ENCODE data around the gene GRB7. TPM values are rescaled to one million over a fixed set of nuclear protein-coding genes. Genes with fewer than 3 reads are reported as not detected.

Gene GRB7
- total RNA-seq, result 5.1 and 8.4 TPM in 2 replicates

GRCh38 chr17:39737760-39738567 is at the start of gene GRB7:
Gene GRB7 (plus strand): TSS chr17:39737938. CDS start chr17:39742302, 4,364 bp downstream.

DNA sequence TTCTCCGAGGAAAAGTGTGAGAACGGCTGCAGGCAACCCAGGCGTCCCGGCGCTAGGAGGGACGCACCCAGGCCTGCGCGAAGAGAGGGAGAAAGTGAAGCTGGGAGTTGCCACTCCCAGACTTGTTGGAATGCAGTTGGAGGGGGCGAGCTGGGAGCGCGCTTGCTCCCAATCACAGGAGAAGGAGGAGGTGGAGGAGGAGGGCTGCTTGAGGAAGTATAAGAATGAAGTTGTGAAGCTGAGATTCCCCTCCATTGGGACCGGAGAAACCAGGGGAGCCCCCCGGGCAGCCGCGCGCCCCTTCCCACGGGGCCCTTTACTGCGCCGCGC is 38.0 kb upstream of the GRB7 start, which contains the start of gene ERBB2:
TSS of gene ERBB2 (plus strand) at position 247 of the 330 bp plus-strand sequence. CDS start 175 bp downstream, outside the sequence.

GRCh38 chr17:39730095-39730921 is 7.4 kb upstream of the GRB7 start, which contains the start of gene MIEN1:
Gene MIEN1 (minus strand): TSS chr17:39730532. CDS start chr17:39730495, 37 bp downstream.

Small RNAs within 50 kb of the gene (small RNA-seq; reads per million reads assigned to genes)
- not detected for gene MIR4728

Other genes starting within 250 kb of the GRB7 start
- not detected in 2 replicates for gene NEUROD2, start 130.0 kb upstream of the GRB7 start, total RNA-seq
- gene PPP1R1B, start 111.0 kb upstream of the GRB7 start, total RNA-seq, result 0.11 and 3.5 TPM in 2 replicates
- 60.5 and 65.2 TPM in 2 replicates for gene STARD3, start 100.8 kb upstream of the GRB7 start, total RNA-seq
- gene TCAP, start 72.6 kb upstream of the GRB7 start, total RNA-seq, result 1.3 and 2.0 TPM in 2 replicates
- 72.1 and 224 TPM in 2 replicates for gene PNMT, start 69.5 kb upstream of the GRB7 start, total RNA-seq
- gene PGAP3, start 49.9 kb upstream of the GRB7 start, total RNA-seq, result 16.2 and 34.5 TPM in 2 replicates
- gene ERBB2, start 37.9 kb upstream of the GRB7 start, total RNA-seq, result 123 and 217 TPM in 2 replicates
- gene MIEN1, start 7.4 kb upstream of the GRB7 start, total RNA-seq, result 23.2 and 35.6 TPM in 2 replicates
- gene IKZF3, start 126.4 kb downstream of the GRB7 start, total RNA-seq, result under 0.01 and 0.43 TPM in 2 replicates
- not detected in 2 replicates for gene ZPBP2, start 130.3 kb downstream of the GRB7 start, total RNA-seq
- 4.4 and 20.4 TPM in 2 replicates for gene GSDMB, start 180.7 kb downstream of the GRB7 start, total RNA-seq
- 56.9 and 84.8 TPM in 2 replicates for gene ORMDL3, start 189.7 kb downstream of the GRB7 start, total RNA-seq
- gene LRRC3C, start 189.8 kb downstream of the GRB7 start, total RNA-seq, result not detected in 2 replicates
- 0.33 TPM in 1 of 2 replicates, not detected in the other for gene GSDMA, start 225.1 kb downstream of the GRB7 start, total RNA-seq
- gene PSMD3, start 242.9 kb downstream of the GRB7 start, total RNA-seq, result 88.3 and 181 TPM in 2 replicates

Data from placental epithelial cell (primary cell).